Sigmoid colon (tissue), 7 donors: ENCODE results near the gene ITPK1. TPM values are rescaled to one million over a fixed set of nuclear protein-coding genes. Genes with fewer than 3 reads are reported as not detected.

ENCODE experiments used
- DNase-seq: peaks from one replicate; pipeline ENCODE4 v3.0.0-alpha.2; 2019
- H3K27ac ChIP-seq, 4 donors: fragments of 200-600 bp; sonication (generic); one replicate each; pipeline ENCODE4 v1.5.1; 2016 to 2019; ENCODE audit warnings: mild to moderate bottlenecking in 1 of 4
- H3K27me3 ChIP-seq, 3 donors: fragments of 200-600 bp; sonication (generic); one replicate each; pipeline ENCODE4 v1.5.1; 2019; ENCODE audit warnings: mild to moderate bottlenecking in 1 of 3
- H3K36me3 ChIP-seq, 4 donors: fragments of 200-600 bp; sonication (generic); one replicate each; pipeline ENCODE4 v1.5.1; 2016 to 2019
- H3K4me1 ChIP-seq, 4 donors: fragments of 200-600 bp; sonication (generic); one replicate each; pipeline ENCODE4 v1.5.1; 2017 to 2019
- H3K4me3 ChIP-seq, 4 donors: fragments of 200-600 bp; sonication (generic); one replicate each; pipeline ENCODE4 v1.5.1; 2017 to 2019; ENCODE audit warnings: mild to moderate bottlenecking in 2 of 4, moderate library complexity in 1 of 4
- H3K9me3 ChIP-seq, 4 donors: fragments of 200-600 bp in 3 of 4; sonication (generic) in 3 of 4; one replicate each; pipeline versions ENCODE4 v1.5.1 to v1.6.1; 2013 to 2019
- CTCF ChIP-seq, 4 experiments: fragments of 450-650 bp in 3 of 4; fragments of 200-600 bp in 1 of 4; IDR thresholded peaks; one replicate each; pipeline ENCODE4 v1.5.1; 2016 to 2019; ENCODE audit warnings: antibody characterized with exemption in 4 of 4, mild to moderate bottlenecking in 3 of 4, moderate library complexity in 2 of 4
- EP300 ChIP-seq, 4 donors: sonication (generic); formaldehyde crosslinking; IDR thresholded peaks; one replicate each; pipeline ENCODE4 v1.6.1; 2017; ENCODE audit warnings: antibody characterized with exemption in 4 of 4
- POLR2A ChIP-seq, 2 donors: fragments of 450-650 bp; IDR thresholded peaks; one replicate each; pipeline ENCODE4 v1.6.1; 2016; ENCODE audit warnings: antibody characterized with exemption in 2 of 2, mild to moderate bottlenecking in 2 of 2, moderate library complexity in 2 of 2
- POLR2AphosphoS5 ChIP-seq, 4 donors: sonication (generic); formaldehyde crosslinking; IDR thresholded peaks; one replicate each; pipeline ENCODE4 v1.6.1; 2017; ENCODE audit warnings: antibody characterized with exemption in 4 of 4
- WGBS, 2 donors: extraction: QIAGEN DNeasy Blood & Tissue Kit; methylation state at CpG; one replicate each; pipeline ENCODE4 v1.1.7; 2013; 5-methylcytosine and 5-hydroxymethylcytosine counted together
- intact Hi-C: fragments of 100-400 bp; cut with DNase I; formaldehyde crosslinking; loops from one replicate; pipeline ENCODE4 v1.15.1; 2023
- polyA plus RNA-seq, 3 donors: library from polyadenylated mRNA; stranded (reverse); fragments of 200-250 nt; gene quantifications; one replicate each; pipeline ENCODE4 v1.2.3, GENCODE V29; 2013
- total RNA-seq, 4 donors: library from RNA; depleted of rRNA; stranded (reverse); fragments of >200 nt; gene quantifications; one replicate each; pipeline ENCODE4 v1.1.0, GENCODE V29; 2016
- donor health status: healthy with polysubstance abuse.
- donor health status: Bipolar disorder and iron deficiency.
- donor health status: healthy.

ITPK1 gene
- total and polyA plus RNA-seq, 7 donors = 39.8 to 75.4 (median 61.8) TPM

GRCh38 chr14:93012951-93013719, 102.6 kb downstream of the ITPK1 start:
- TF ChIP-seq EP300 (IDR thresholded peaks at IDR 0.05) = no peak
- no peak for TF ChIP-seq POLR2AphosphoS5 (IDR thresholded peaks at IDR 0.05)
- TF ChIP-seq POLR2A (IDR thresholded peaks at IDR 0.05) = no peak
- no peak for TF ChIP-seq CTCF (IDR thresholded peaks at IDR 0.05)
- peaks cover 0 to 77% (median 71%) of the 10 kb centered on the region in 4 donors for H3K4me1 ChIP-seq
- intact Hi-C loops = no loop called here
- H3K36me3 ChIP-seq = peaks cover 0 to 17% (median 7%) of the 10 kb centered on the region in 4 donors
- H3K27me3 ChIP-seq = no peaks in the 10 kb centered on the region
- peak overlapping the region; percentile 41 to 87 (median 58) for H3K27ac ChIP-seq
- WGBS, 2 donors = 71 to 85% methylated on average over 10 of the region's 10 CpGs
- no peak overlapping the region for H3K4me3 ChIP-seq
- no peaks in the 10 kb centered on the region for H3K9me3 ChIP-seq
- no peak for DNase-seq

- intact Hi-C loops = no loop called here
- WGBS, 2 donors = 72 to 85% methylated on average over 7 of the region's 7 CpGs
- H3K9me3 ChIP-seq = no peaks in the 10 kb centered on the region
- peaks cover 0 to 17% (median 7%) of the 10 kb centered on the region in 4 donors for H3K36me3 ChIP-seq
- no peak for DNase-seq
- peak overlapping the region; percentile 41 to 87 (median 58) for H3K27ac ChIP-seq
- H3K4me1 ChIP-seq = peaks cover 4 to 77% (median 71%) of the 10 kb centered on the region in 4 donors
- no peaks in the 10 kb centered on the region for H3K27me3 ChIP-seq
- TF ChIP-seq EP300 (IDR thresholded peaks at IDR 0.05) (no peak), CTCF (IDR thresholded peaks at IDR 0.05) (no peak), POLR2A (IDR thresholded peaks at IDR 0.05) (no peak), POLR2AphosphoS5 (IDR thresholded peaks at IDR 0.05) (no peak)
- H3K4me3 ChIP-seq = no peak overlapping the region
These were observed 103.2 kb downstream of the ITPK1 start for GRCh38 chr14:93012506-93012905.

- WGBS, 2 donors = 50 to 82% methylated on average over 22 of the region's 22 CpGs
These were observed 103.9 kb downstream of the ITPK1 start for GRCh38 chr14:93011650-93012325.

GRCh38 chr14:93011141-93011529, 104.6 kb downstream of the ITPK1 start:
- peaks cover 4 to 79% (median 71%) of the 10 kb centered on the region in 4 donors for H3K4me1 ChIP-seq
- no peak for DNase-seq
- H3K27me3 ChIP-seq = no peaks in the 10 kb centered on the region
- peak overlapping the region; percentile 6 to 62 (median 52) for H3K27ac ChIP-seq
- no peak overlapping the region for H3K4me3 ChIP-seq
- no peak for TF ChIP-seq POLR2AphosphoS5 (IDR thresholded peaks at IDR 0.05)
- no peak for TF ChIP-seq POLR2A (IDR thresholded peaks at IDR 0.05)
- TF ChIP-seq CTCF (IDR thresholded peaks at IDR 0.05) = no peak
- no peak for TF ChIP-seq EP300 (IDR thresholded peaks at IDR 0.05)
- WGBS, 2 donors = 82 to 93% methylated on average over 10 of the region's 10 CpGs
- no peaks in the 10 kb centered on the region for H3K9me3 ChIP-seq
- intact Hi-C loops = no loop called here
- H3K36me3 ChIP-seq = peaks cover 0 to 13% (median 5%) of the 10 kb centered on the region in 4 donors

More at GRCh38 chr14:93011650-93012325, 103.9 kb downstream of the ITPK1 start:
- intact Hi-C loops = no loop called here
- H3K27ac ChIP-seq = peak overlapping the region; percentile 41 to 87 (median 58)
- no peaks in the 10 kb centered on the region for H3K9me3 ChIP-seq
- H3K4me1 ChIP-seq = peaks cover 4 to 77% (median 71%) of the 10 kb centered on the region in 4 donors
- TF ChIP-seq POLR2AphosphoS5 (IDR thresholded peaks at IDR 0.05) (no peak), POLR2A (IDR thresholded peaks at IDR 0.05) (no peak), EP300 (IDR thresholded peaks at IDR 0.05) (no peak), CTCF (IDR thresholded peaks at IDR 0.05) (no peak)
- H3K27me3 ChIP-seq = no peaks in the 10 kb centered on the region
- peaks cover 0 to 17% (median 7%) of the 10 kb centered on the region in 4 donors for H3K36me3 ChIP-seq
- no peak for DNase-seq
- H3K4me3 ChIP-seq = no peak overlapping the region
